H1 (cell line): Measurements from ENCODE around the gene RXFP4. TPM values are rescaled to one million over a fixed set of nuclear protein-coding genes. Genes with fewer than 3 reads are reported as not detected.

Experiments used
- BRCA1 ChIP-seq: IDR thresholded peaks from 2 replicates; pipeline ENCODE4 v1.6.1; 2012; ENCODE audit warnings: low read depth, low read length, improper control_type of control experiment
- EP300 ChIP-seq, 2 experiments: IDR thresholded peaks; 1 replicate in 1 of 2; 2 replicates in 1 of 2; pipeline ENCODE4 v1.6.1; 2011 to 2012; ENCODE audit warnings: low read depth in 2 of 2, low read length in 2 of 2, mild to moderate bottlenecking in 2 of 2, borderline replicate concordance in 1 of 2, inconsistent platforms in 1 of 2, moderate library complexity in 1 of 2
- FOSL1 ChIP-seq: IDR thresholded peaks from 2 replicates; pipeline ENCODE4 v1.6.1; 2011; ENCODE audit warnings: mild to moderate bottlenecking, low read depth, low read length, moderate library complexity; ENCODE audit not compliant: insufficient read depth
- JUN ChIP-seq: IDR thresholded peaks from 2 replicates; pipeline ENCODE4 v1.6.1; 2011; ENCODE audit warnings: low read depth, mild to moderate bottlenecking, improper control_type of control experiment, low read length
- NRF1 ChIP-seq: IDR thresholded peaks from 2 replicates; pipeline ENCODE4 v1.6.1; 2011; ENCODE audit warnings: mild to moderate bottlenecking, low read depth, low read length, improper control_type of control experiment
- POLR2AphosphoS5 ChIP-seq: IDR thresholded peaks from 2 replicates; pipeline ENCODE4 v1.6.1; 2011; ENCODE audit warnings: low read depth, low read length
- SIRT6 ChIP-seq: IDR thresholded peaks from one replicate; pipeline ENCODE4 v1.7.1; 2012; ENCODE audit warnings: low read length, inconsistent platforms
- SP4 ChIP-seq: IDR thresholded peaks from 2 replicates; pipeline ENCODE4 v1.6.1; 2012; ENCODE audit warnings: low read length, inconsistent platforms
- SUZ12 ChIP-seq: fragments of 200-600 bp; sonication (generic); IDR thresholded peaks from 2 replicates; pipeline ENCODE4 v1.6.1; 2012; ENCODE audit warnings: mild to moderate bottlenecking, inconsistent platforms, low read length, moderate library complexity, mixed read lengths
- TEAD4 ChIP-seq: IDR thresholded peaks from 2 replicates; pipeline ENCODE4 v1.6.1; 2012; ENCODE audit warnings: low read depth, low read length, inconsistent platforms, mixed read lengths
- polyA plus RNA-seq, 7 experiments: library from polyadenylated mRNA; depleted of rRNA in 3 of 7; stranded (reverse) in 5 of 7; unstranded in 2 of 7; fragments of >200 nt in 5 of 7; fragments of 200-250 nt in 2 of 7; gene quantifications; 1 replicate in 5 of 7; 2 replicates in 1 of 7; 4 replicates in 1 of 7; pipeline versions ENCODE4 v1.2.1 to v1.2.3, GENCODE V29; 2011 to 2013; ENCODE audit warnings: missing spikeins in 2 of 7, mixed read lengths in 2 of 7
- total RNA-seq: library from RNA; stranded (reverse); fragmentation: NEBNext Ultra II Directional; extraction: Animal tissue kit (Norgen Biotek cat#: 25700); gene quantifications from 2 replicates; pipeline ENCODE4 v1.2.1, GENCODE V29; 2021
- TF ChIP-seq, protein P1 (sequence below): fragments of 300-600 bp; sonication (generic); IDR thresholded peaks from 2 replicates; pipeline ENCODE4 v1.7.1; 2012; ENCODE audit warnings: low read length, moderate library complexity, mild to moderate bottlenecking, inconsistent platforms; ENCODE audit not compliant: insufficient replicate concordance
- TF ChIP-seq, protein P2 (sequence below): IDR thresholded peaks from 2 replicates; pipeline ENCODE4 v1.6.1; 2011; ENCODE audit warnings: low read length, improper control_type of control experiment

RXFP4 gene
- total and polyA plus RNA-seq, 2 of the 8 experiments (the other 6 are each of a cell fraction or from before 2014, with no cell fraction given), result not detected

DNA sequence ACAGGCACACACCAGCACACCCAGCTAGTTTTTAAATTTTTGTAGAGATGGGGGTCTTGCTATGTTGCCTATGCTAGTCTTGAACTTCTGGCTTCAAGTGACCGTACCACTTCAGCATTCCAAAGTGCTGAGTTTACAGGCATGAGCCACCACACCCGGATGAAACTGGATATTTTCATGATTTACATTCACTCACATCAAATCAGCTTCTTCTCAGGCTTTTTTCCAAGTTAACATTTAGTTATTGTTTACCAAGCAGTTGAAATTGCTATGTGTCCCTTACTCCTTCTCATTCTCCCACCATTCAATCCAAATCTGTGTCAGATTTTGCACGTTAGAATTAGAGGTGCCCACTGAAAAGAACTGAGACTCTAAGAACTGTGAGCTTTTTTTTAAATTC, 48.6 kb upstream of the RXFP4 start (continued):
- TF ChIP-seq, protein P1, sequence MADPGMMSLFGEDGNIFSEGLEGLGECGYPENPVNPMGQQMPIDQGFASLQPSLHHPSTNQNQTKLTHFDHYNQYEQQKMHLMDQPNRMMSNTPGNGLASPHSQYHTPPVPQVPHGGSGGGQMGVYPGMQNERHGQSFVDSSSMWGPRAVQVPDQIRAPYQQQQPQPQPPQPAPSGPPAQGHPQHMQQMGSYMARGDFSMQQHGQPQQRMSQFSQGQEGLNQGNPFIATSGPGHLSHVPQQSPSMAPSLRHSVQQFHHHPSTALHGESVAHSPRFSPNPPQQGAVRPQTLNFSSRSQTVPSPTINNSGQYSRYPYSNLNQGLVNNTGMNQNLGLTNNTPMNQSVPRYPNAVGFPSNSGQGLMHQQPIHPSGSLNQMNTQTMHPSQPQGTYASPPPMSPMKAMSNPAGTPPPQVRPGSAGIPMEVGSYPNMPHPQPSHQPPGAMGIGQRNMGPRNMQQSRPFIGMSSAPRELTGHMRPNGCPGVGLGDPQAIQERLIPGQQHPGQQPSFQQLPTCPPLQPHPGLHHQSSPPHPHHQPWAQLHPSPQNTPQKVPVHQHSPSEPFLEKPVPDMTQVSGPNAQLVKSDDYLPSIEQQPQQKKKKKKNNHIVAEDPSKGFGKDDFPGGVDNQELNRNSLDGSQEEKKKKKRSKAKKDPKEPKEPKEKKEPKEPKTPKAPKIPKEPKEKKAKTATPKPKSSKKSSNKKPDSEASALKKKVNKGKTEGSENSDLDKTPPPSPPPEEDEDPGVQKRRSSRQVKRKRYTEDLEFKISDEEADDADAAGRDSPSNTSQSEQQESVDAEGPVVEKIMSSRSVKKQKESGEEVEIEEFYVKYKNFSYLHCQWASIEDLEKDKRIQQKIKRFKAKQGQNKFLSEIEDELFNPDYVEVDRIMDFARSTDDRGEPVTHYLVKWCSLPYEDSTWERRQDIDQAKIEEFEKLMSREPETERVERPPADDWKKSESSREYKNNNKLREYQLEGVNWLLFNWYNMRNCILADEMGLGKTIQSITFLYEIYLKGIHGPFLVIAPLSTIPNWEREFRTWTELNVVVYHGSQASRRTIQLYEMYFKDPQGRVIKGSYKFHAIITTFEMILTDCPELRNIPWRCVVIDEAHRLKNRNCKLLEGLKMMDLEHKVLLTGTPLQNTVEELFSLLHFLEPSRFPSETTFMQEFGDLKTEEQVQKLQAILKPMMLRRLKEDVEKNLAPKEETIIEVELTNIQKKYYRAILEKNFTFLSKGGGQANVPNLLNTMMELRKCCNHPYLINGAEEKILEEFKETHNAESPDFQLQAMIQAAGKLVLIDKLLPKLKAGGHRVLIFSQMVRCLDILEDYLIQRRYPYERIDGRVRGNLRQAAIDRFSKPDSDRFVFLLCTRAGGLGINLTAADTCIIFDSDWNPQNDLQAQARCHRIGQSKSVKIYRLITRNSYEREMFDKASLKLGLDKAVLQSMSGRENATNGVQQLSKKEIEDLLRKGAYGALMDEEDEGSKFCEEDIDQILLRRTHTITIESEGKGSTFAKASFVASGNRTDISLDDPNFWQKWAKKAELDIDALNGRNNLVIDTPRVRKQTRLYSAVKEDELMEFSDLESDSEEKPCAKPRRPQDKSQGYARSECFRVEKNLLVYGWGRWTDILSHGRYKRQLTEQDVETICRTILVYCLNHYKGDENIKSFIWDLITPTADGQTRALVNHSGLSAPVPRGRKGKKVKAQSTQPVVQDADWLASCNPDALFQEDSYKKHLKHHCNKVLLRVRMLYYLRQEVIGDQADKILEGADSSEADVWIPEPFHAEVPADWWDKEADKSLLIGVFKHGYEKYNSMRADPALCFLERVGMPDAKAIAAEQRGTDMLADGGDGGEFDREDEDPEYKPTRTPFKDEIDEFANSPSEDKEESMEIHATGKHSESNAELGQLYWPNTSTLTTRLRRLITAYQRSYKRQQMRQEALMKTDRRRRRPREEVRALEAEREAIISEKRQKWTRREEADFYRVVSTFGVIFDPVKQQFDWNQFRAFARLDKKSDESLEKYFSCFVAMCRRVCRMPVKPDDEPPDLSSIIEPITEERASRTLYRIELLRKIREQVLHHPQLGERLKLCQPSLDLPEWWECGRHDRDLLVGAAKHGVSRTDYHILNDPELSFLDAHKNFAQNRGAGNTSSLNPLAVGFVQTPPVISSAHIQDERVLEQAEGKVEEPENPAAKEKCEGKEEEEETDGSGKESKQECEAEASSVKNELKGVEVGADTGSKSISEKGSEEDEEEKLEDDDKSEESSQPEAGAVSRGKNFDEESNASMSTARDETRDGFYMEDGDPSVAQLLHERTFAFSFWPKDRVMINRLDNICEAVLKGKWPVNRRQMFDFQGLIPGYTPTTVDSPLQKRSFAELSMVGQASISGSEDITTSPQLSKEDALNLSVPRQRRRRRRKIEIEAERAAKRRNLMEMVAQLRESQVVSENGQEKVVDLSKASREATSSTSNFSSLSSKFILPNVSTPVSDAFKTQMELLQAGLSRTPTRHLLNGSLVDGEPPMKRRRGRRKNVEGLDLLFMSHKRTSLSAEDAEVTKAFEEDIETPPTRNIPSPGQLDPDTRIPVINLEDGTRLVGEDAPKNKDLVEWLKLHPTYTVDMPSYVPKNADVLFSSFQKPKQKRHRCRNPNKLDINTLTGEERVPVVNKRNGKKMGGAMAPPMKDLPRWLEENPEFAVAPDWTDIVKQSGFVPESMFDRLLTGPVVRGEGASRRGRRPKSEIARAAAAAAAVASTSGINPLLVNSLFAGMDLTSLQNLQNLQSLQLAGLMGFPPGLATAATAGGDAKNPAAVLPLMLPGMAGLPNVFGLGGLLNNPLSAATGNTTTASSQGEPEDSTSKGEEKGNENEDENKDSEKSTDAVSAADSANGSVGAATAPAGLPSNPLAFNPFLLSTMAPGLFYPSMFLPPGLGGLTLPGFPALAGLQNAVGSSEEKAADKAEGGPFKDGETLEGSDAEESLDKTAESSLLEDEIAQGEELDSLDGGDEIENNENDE, result no peak
- no peak for TF ChIP-seq JUN
- no peak for TF ChIP-seq SP4
- no peak for TF ChIP-seq SUZ12
- no peak for TF ChIP-seq EP300 (IDR thresholded peaks at IDR 0.05; ENCODE audit: borderline replicate concordance in 1 of 2, low read depth in 2 of 2, low read length in 2 of 2)
- no peak for TF ChIP-seq BRCA1
- no peak for TF ChIP-seq FOSL1
- no peak for TF ChIP-seq NRF1
- no peak for TF ChIP-seq POLR2AphosphoS5
- no peak for TF ChIP-seq TEAD4
- TF ChIP-seq, protein P2, sequence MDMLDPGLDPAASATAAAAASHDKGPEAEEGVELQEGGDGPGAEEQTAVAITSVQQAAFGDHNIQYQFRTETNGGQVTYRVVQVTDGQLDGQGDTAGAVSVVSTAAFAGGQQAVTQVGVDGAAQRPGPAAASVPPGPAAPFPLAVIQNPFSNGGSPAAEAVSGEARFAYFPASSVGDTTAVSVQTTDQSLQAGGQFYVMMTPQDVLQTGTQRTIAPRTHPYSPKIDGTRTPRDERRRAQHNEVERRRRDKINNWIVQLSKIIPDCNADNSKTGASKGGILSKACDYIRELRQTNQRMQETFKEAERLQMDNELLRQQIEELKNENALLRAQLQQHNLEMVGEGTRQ, result no peak
- no peak for TF ChIP-seq SIRT6
